ENCODE measurements around the gene USP40.

Gene USP40

DNA sequence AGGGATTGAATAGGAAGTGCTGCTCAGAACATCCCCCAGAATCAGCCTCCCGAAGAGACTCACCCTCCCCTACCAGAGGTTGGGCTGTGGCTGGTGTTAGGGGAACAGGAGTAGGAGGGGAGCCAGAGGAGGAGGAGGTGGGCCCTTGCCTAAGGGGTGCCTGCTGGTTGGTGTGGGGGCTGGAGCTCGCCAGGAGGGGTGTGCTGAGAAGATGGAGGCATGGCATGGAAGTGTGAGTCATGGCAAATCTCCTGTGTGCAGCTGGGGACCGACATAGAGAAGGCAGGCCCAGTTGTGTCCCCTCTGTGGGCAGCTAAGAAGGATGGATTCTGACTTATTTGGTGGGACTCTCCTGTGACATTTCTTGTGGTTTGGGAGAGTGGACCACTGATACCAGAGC is 138.6 kb downstream of the USP40 start:
- DNase-seq = peak in 22 of 42 donors; percentile 7 to 73 (median 44)

DNA sequence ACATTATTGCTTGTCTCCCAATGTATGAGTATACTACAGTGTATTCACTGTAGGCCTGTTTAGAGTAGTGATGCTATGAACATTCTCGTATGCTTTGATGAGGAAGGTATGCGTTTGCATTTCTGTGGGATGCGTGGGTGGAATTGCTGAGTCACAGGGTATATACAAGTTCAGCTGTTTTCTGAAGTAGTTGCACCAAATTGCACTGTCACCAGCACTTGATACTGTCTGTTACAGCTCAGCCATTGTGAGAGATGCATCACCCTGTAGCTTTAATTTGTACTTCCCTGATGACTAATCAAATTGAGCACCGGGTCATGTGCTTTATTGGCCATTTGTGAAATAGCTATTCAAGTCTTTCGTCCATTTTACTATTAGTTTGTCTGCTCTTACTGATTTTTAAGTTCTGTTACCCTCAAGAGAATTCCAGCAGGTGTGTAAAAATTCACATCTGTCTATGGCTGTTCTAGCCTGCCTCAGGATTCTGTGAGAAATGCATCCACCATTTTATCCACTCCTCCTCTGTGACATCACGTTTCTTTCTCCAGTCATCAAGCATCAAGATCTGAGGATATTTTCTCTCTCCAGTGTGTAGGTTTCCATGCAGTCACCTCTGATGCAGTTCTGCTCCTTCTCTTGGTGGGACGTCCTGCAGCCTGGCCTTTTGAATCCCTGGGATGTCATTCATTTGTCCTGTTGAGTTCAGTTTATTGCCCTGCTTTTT is 139.8 kb downstream of the USP40 start:
- DNase-seq = peak in 7 of 42 donors; percentile 7 to 58 (median 38)
- intact Hi-C loops (cut with DNase I) = no loop called here

More for the DNA sequence above, 138.6 kb downstream of the USP40 start:
- intact Hi-C loops (cut with DNase I) = no loop called here

Measured in head of caudate nucleus (tissue), 42 donors.